Stimulated activated CD8-positive, alpha-beta memory T cell treated with anti-CD3 and anti-CD28 coated beads, Interleukin-4, amount 100 ng/mL, for 1 hour (primary cell): Measurements from ENCODE around the gene RPLP2.

Experiments
- DNase-seq, 2 donors: peaks; one replicate each; pipeline ENCODE4 v3.0.0-alpha.2; 2020; ENCODE audit warnings: low read depth in 2 of 2, low spot score in 1 of 2

The RPLP2 gene

DNA sequence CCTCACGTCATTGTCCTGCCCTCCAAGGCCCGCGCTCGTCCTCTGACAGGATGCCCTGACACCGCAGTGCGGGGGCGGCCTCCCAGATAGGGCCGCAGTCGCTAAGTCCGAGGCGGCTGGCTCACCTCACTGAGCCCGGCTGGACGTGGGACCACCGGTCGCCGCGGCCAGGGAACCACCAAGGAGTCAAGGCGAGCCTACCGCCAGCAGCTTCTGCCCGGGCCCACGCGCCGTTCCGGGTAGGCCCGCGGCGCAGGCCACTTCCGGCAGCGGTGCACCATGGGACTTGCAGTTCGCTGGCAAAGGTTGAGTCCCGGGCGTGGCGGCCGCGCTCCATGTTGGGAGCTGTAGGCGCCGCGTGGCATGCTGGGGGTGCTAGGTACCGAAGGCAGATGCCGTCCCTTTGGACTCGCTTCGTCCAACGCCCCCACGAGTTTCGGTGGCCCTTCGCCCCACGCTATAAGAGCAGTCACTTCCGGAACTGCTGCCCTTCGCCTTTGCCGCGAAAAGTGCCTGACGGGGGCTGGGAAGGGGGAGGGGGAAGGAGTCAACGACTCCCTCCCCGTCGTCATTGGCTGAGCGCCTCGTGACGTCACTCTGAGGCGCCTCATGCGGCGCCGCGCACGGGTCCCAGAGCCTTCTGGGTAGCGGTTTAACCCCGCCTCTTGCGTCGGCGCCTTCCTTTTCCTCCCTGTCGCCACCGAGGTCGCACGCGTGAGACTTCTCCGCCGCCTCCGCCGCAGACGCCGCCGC, at the start of gene RPLP2:
RPLP2 (plus strand) TSS at position 681 of the 753 bp plus-strand sequence. CDS start 268 bp downstream, outside the sequence.
- DNase-seq: peak; percentile 96

GRCh38 chr11:760236-760635, 49.5 kb upstream of the RPLP2 start:
- DNase-seq: no peak

GRCh38 chr11:761526-762108, 48.1 kb upstream of the RPLP2 start:
- no peak for DNase-seq

DNA sequence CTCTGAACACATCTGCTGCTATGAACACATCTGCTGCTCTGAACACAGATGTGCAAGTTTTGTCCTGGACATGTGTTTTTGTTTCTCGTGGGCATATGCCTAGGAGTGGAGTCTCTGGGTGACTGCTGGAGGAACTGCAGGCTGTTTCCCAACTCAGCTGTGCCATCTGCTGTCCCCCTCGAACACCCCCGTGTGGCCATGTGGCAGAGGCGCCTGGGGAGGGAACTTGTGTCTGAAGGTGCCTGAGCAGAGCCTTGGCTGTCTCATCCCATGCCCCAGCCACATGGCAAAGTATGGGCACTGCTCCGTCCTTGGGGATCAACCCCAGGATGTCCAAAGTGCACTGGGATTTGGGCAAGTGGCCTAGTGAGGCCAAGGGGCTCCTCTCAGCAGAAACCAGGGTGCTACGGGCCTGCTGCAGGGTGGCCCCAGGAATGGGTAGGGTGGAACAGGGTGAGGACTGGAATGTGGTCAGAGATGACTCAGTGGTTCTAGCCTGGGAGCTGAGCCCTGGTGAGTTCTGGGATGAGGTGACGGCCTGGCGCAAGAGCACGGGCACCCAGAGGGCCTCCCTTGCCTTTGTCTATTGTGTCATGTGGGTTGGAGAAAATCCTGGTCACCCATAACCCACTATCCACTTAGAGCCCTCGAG, 47.2 kb upstream of the RPLP2 start:
- DNase-seq: no peak

GRCh38 chr11:763073-763463, 46.7 kb upstream of the RPLP2 start:
- no peak for DNase-seq

GRCh38 chr11:763549-764321, 46.0 kb upstream of the RPLP2 start:
- no peak for DNase-seq

GRCh38 chr11:764322-765024, 45.3 kb upstream of the RPLP2 start:
- no peak for DNase-seq

DNA sequence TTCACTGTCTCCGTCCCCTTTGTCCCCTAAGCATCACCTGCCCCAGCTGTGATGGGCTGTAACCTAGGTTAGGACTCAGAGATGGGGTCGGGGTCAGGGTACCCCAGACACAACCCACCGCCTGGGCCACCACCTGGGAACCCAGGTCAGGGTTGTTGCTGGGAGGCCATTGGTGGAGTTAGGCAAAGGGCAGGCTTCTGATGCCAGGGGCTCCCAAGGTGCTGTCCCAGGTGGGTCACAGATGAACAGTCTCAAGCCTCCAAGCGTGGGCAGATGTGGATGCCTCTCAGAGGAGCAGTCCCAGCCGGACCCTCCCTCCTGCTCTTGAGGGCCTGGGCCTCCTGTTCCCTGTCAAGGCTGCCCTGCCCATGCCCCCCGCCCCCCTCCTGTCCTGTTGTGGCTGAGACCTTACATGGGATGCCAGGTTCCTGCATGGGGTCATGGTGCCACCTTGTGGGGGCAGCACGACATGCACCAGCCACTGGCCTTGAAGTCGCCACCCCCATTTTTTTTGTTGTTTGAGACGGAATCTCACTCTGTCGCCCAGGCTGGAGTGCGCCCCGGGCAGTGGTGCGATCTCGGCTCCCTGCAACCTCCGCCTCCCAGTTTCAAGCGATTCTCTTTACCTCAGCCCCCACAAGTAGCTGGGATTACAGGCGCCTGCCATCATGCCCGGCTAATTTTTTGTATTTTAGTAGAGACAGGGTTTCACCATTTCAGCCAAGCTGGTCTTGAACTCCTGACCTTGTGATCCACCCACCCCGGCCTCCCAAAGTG, 44.6 kb upstream of the RPLP2 start:
- DNase-seq: peak; percentile 41 to 44

DNA sequence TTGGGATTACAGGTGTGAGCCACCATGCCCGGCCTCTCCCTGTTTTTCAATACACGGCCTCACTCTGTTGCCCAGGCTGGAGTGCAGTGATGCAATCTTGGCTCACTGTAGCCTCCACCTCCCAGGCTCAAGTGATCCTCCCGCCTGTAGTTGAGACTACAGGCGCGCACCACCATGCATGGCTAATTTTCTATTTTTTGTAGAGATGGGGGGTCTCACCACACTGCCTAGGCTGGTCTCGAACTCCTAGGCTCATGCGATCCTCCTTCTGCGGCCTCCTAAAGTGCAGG, 44.0 kb upstream of the RPLP2 start:
- no peak for DNase-seq

- no peak for DNase-seq
Observed at GRCh38 chr11:766106-766935, 43.4 kb upstream of the RPLP2 start.

DNA sequence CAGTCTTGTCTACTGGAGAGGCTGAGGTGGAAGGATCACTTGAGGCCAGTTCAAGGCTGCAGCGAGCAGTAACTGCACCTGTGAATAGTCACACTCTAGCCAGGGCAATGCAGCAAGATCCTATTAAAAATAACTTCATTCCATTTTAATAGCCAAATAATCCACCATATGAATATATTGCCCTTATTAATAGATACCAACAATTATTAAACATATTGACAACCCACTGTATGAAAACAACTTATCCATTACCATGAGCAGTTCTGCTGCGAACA, 42.9 kb upstream of the RPLP2 start:
- DNase-seq: no peak

GRCh38 chr11:767238-767637, 42.5 kb upstream of the RPLP2 start:
- DNase-seq: no peak

DNA sequence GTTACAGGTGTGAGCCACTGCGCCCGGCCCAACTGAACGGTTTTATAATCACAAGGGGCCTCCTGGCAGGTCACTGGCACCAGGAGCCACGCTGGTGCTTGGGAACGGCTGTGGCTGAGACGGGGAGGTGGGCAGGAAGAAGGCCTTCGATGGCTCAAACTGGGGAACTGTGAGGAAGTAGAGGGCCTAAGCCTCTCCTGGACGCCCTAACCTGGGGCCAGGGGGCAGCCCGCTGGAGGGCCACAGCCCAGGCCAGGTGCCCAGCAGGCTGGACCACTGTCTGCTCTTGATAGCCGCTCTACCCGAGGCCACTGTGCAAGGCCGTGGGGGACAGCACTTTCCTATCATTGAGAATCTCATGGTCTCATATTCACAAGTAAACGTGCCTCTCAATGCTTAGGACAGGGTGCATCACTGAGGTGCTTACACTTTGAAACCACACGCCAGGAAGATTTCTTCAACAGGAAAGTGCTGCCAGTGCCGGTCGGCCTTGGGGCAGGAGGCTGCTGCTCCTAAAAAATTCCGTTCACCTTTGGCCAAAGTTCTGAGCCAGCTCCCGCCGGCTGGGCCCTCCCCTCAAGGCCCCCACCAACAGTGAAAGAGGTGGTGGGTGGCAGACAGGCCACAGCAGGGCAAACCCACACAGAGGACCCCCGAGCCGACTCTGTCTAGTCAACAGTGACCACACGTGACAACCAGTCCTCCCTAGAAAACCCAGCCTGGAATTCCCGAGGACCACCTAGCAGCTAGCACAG, 39.7 kb upstream of the RPLP2 start:
- no peak for DNase-seq

- DNase-seq: no peak
Observed at GRCh38 chr11:770642-771616, 38.8 kb upstream of the RPLP2 start.

GRCh38 chr11:771617-772204, 38.1 kb upstream of the RPLP2 start:
- DNase-seq: no peak

- DNase-seq: no peak
Observed at GRCh38 chr11:772429-773390, 37.1 kb upstream of the RPLP2 start.
